HG02885 (cell line): ENCODE results near the gene AUTS2.

ENCODE experiments used
- ATAC-seq: cut with Tn5 transposase; IDR thresholded peaks from one replicate; pipeline ENCODE4 v1.9.1; 2021; ENCODE audit warnings: mild to moderate bottlenecking; ENCODE audit not compliant: unreplicated experiment, poor library complexity

AUTS2 gene

GRCh38 chr7:69598081-69598486, at the start of gene AUTS2:
TSS of gene AUTS2 (plus strand) at chr7:69598475. CDS start at chr7:69599654, 1,179 bp downstream.
- peak; percentile 65 for ATAC-seq

DNA sequence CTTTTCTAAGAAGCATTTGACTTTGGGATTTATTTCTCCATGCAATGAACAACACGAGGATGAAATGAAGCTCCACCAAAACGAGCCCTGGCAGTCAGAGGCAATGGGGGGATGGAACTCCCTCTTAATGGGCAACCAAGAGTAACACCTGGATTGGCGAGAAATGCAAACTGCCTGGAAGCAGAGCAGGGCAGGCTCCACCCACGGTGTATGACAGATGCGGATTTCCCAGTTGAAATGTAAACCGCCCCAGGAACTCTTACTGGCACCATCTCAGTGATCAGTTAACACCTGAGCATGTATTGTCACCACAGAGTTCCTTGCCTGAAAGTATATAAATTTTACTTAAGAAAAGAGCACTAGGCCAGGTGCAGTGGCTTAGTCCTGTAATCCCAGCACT, 47.3 kb upstream of the AUTS2 start:
- ATAC-seq, result no peak

DNA sequence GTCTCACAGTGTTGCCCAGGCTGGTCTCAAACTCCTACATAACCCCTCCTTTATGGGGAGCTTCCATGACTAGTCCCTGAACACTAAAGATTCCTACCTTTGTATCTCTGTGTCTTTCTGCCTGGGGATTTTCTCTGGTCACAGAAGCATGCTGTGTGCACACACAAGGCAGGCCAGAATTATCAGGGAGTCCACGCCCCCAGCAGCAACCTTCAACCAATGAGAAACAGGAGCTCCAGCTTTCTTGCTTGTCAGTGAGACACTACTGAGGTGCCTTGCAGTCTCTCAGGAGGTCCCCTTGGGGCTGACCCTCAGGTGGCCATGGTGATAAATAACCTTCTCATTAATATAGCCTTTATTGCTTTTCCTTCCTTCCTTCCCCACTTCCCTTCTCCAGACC, 45.1 kb upstream of the AUTS2 start:
- no peak for ATAC-seq

GRCh38 chr7:69561266-69561960, 36.9 kb upstream of the AUTS2 start:
- ATAC-seq, result no peak

DNA sequence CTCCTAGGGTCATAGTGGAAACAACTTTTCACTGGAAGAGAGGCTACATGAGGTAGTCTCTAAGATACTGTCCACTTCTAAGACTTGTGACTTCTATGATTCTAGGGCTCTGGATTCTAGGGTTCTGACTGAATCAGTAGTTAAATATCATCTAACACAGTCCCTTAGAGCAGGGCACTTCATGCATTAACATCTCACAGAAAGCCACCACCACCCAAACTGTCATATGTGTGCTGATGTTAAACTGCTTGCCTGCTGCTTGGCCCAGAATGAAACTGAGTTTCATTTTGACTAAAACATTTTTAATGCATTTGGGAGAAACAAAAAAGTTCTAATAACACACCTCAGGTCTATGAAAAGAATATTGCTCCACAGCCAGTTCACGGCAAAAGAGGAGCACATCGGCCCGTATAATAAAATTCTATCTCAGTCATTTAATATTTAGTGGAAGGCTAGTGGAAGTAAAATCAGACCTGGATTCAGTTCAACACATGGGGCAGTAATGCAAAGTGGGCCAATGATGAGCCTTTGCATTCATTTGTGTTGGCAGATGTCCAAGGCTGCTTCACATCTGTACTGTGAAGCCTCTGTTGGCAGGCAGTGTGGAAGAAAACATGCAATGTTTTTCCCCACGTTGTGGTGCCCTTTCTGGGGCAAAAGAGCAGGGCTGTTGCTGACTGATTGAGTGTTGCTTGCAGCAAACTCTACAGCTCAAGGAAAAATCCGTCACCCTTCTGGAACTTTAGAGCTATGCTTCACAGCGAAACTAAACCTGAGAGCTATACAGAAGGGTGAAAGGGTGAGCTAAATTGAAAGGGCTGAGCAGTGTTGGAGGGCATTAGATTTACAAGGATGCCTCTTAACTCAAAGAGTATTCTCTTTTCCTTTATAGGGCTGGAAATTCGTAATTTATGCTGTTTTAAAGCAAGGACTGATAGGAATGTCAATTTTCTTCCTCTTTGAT, 33.5 kb upstream of the AUTS2 start:
- ATAC-seq, result no peak

- ATAC-seq, result no peak
These were observed 30.5 kb upstream of the AUTS2 start for GRCh38 chr7:69567800-69568199.

- ATAC-seq, result no peak
These were observed 30.0 kb upstream of the AUTS2 start for GRCh38 chr7:69568266-69568665.

DNA sequence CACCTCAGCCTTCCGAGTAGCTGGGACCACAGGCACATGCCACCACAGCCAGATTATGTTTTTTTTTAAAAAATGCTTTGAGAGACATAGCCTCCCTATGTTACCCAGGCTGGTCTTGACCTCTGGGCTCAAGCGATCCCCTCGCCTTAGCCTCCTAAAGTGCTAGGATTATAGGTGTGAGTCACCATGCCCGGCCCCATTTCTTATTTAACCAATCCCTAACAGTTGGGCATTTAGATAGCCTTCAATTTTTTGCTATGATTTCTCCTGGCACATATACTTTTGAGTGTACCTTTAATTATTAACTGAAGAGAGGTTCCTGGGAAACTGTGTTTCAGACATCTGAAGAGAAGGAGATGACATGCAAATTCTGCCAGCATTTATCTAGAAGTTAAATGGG, 22.6 kb upstream of the AUTS2 start:
- no peak for ATAC-seq

DNA sequence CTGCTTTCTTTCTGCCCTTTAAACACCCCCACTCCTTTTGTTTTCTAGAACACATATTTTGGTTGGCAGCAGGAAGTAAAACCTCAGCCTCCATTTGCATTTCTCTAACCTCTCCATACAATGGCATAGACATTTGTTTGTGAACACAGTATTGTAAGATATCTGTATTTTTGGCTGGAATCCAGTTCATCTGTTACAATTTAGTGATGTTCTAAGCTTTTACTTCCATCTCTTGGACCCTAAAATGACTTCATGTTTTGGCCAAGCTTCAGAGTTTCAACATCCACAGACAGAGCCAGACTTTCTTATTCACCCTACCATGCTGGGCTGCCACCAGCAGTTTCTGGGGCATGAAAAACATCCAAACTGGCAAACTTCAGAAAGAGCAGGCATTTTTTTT, 21.1 kb upstream of the AUTS2 start:
- ATAC-seq, result no peak

DNA sequence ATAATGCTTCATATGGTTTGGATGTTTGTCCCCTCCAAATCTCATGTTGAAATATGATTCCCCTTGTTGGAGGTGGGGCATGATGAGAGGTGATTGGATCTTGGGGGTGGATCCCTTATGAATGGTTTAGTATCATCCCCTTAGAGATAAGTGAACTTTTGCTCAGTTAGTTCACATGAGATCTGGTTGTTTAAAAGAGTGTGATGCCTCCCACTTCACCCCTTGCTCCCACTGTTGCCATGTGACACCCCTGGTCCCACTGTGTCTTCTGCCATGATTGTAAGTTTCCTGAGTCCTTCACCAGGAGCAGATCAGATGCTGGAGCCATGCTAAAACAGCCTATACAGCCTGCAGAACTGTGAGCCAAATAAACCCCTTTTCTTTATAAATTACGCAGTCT, 13.1 kb upstream of the AUTS2 start:
- no peak for ATAC-seq

DNA sequence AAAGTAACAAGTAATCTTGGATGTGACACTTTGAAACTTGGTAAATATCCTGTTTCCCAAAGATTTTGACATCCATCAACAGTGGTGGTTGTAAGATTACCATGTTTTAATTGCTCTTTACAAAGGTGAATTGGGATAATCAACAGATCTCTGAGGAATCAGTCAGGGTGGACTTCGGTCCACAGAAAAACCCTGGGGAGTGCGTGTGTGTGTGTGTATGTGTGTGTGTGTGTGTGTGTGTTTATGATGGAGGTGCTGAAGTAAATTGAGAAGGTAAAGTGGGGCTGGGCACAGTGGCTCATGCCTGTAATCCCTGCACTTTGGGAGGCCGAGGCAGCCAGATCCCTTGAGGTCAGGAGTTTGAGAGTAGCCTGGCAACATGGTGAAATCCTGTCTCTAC, 12.0 kb upstream of the AUTS2 start:
- no peak for ATAC-seq

DNA sequence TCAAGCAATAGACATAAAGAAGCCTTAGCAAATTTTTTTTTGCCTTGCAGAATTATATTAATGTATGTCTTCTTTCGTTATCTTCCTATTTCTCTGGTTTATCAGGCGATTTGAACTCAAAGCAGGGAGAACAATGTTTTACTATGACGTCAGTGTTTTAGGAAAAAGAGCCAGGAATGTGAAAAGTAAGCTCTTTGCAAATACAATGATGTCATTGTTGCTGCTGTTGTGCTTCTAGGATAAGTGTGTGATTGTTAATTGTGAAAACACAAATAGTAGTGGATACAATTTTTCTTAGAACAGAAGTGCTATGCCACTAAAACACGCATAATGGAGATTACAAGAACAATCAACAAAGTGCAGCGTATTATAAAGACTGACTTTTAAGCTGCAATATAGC, 9.5 kb upstream of the AUTS2 start:
- no peak for ATAC-seq

DNA sequence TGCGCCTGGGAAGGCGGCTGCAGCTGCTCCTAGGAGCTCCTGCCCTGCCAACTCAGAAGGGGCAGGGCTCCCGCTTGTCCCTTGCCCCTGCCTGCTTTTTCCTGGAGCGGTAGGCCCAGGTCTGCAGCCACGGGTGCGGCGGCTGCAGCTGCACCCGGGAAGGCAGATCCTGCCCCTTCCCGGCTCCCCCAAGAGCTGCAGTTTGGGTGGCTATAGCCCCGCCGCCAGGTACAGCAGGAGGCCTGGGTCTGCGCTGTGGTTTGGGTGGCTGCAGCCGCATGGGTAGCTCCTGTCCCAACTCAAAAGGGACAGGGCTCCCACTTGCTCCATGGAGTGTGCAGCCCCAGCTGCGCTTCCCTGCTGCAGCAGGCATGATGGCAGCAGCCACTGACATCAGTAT, 6.5 kb upstream of the AUTS2 start:
- no peak for ATAC-seq

DNA sequence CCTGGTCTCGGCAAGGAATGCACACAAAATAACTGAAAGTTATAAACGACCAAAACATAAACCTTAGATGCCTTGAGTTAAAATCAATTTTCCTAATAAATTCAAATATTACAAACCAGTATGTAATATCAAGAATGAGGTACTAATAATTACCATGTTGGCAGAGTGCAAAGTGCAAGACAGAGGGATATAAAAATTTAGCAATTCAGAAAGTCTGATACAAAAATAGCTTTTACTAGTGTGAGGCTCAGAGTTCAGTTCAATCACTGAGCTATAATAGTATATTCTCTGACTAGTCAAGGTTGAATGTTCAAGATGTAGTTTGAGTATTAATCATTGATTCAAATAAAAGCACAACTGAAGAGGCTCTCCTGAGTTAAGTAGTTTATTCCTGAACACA, 4.8 kb upstream of the AUTS2 start:
- ATAC-seq, result no peak

DNA sequence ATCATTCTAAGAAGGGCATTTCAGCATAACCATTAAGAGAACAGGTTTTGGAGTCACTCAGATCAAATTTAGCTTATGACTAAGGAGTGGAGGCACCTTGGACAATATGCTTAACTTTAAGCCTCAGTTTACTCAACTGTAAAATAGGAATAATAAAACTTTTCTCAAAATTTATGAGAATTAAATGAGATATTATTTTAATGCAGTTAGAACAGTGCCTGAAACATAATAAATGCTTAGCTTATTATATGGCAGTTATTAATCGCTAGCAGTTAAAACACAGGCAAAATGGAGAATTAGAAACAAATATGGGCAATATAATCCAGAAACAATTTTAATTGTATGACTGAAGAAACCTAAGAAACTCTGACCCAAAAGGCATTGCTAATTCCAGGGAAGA, 2.9 kb upstream of the AUTS2 start:
- no peak for ATAC-seq

- ATAC-seq, result no peak
These were observed 2.2 kb upstream of the AUTS2 start for GRCh38 chr7:69596056-69596455.

DNA sequence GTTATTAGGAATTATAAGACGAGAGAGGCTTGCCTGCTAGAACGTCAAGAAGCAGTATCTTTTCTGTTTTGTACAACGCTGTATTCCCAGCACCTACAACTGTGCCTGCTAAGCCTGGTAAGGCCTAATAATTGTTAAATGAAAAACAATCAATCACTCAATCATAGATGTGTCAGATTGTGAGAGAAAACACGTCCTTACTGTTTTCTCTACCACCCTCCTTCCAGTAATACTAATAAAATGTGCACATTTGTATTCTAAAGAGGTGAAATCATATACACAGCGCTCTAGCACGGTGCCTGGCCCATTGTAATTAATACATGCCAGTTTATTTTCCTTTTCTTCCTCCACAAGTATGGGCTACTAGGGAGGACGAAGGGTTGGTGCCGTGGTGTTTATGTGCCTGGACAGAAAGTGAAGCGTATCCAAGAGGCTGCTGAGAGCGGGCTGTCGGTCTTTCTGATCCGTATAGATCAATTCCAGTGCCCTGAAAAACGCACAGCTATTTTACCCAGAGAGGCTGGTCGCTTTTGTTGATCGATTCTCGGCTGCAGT, 1.5 kb upstream of the AUTS2 start:
- ATAC-seq, result no peak

DNA sequence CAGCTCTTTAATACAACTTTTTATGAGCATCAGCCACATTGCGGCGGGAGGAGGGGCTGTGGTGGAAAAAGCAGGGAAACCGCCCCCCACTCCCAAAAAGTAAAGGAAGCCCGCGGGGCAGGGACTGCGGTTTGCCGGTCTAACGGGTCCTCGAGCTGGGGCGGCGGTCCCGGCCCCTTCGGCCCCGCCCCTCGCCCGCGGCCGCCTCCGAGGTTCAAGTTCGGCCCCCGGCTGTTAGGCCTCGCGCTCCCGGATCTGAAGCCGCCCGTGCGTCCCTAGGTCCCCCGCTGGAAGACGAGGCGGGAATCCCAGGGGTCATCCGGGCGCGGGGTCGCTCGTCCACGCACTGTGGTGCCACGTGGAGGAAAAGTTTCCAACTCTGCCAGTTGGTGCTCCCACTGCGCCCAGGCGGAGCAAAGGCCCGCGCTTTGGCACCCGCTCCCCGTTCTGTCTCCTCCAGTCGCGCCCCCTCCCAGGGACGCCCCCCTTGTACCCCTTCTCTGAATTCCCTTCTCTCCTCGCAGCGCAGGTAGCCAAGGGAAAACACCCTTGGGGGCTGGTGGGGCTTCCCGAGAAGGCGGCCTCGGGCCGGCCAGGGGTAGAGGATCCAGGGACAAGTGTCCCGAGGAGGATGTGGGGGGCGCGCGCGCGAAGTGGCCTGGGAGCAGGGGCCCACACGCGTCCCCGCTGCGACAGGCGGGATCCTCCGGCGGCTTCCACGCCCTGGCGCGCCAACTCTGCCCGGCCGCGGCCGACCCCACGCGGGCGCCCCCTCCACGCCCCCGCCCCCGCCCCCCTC, 798 bp upstream of the AUTS2 start:
- peak; percentile 22 for ATAC-seq

DNA sequence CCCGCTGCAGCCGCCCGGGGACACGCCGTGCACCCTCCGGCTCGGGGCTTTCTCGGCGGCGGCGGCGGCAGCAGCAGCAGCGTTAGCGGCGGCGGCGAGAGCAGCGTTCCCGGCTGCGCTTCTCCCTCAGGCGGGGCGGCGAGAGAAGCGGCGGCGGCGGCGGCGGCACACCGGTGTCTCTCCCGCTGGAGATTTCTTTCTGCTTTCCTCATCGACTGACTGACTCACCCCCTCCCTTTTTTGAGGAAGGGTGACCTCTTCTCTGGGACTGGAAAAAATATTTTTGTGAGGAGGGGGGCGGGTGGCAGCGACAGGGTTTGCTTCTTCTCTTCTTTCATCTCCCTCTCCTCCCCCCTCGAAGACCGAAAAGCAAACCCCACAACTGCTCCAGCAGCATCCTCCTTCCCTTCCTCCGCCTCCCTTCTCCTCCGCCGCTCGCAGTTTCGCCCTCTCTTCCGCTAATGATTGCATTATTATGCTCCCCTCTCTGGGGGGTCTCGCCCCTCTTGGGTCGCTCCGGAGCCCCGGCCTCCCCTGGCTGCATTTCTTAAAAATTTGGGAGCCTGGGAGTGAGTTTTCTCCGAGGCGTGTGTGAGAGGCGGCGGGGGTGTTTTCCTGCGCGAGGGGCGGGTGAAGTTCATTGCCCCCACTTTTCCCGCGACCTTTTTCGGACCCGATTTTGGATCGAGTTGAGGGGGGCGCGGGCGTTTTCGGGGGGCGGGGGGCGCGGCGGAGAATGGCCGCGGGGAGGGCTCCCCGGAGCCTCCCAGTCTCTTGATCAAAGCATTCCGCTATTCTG, 411 bp downstream of the AUTS2 start:
- no peak for ATAC-seq
